Liver (tissue), 9 donors: ENCODE data around the gene ERGIC1. TPM values are rescaled to one million over a fixed set of nuclear protein-coding genes. Genes with fewer than 3 reads are reported as not detected.

ENCODE experiments used
- DNase-seq: peaks from one replicate; pipeline ENCODE4 v3.0.0-alpha.2; 2017; ENCODE audit warnings: low spot score
- H3K27ac ChIP-seq, 2 donors: one replicate each; pipeline ENCODE4 v1.7.0; 2013; ENCODE audit warnings: inconsistent platforms in 2 of 2, low read length in 2 of 2, control low read depth in 1 of 2, low read depth in 1 of 2, mild to moderate bottlenecking in 1 of 2
- H3K27me3 ChIP-seq, 4 donors: one replicate each; pipeline versions ENCODE4 v1.6.1 to v1.7.0; 2013; ENCODE audit warnings: low read length in 3 of 4, inconsistent platforms in 1 of 4, mild to moderate bottlenecking in 1 of 4, moderate library complexity in 1 of 4; ENCODE audit not compliant: control insufficient read depth in 4 of 4, insufficient read depth in 4 of 4
- H3K36me3 ChIP-seq, 4 donors: one replicate each; pipeline versions ENCODE4 v1.6.1 to v1.7.0; 2013; ENCODE audit warnings: low read length in 3 of 4, mild to moderate bottlenecking in 3 of 4, low read depth in 1 of 4, moderate library complexity in 1 of 4; ENCODE audit not compliant: control insufficient read depth in 4 of 4, insufficient read depth in 3 of 4
- H3K4me1 ChIP-seq, 4 donors: one replicate each; pipeline versions ENCODE4 v1.6.1 to v1.7.0; 2013; ENCODE audit warnings: low read length in 3 of 4, mild to moderate bottlenecking in 3 of 4, moderate library complexity in 1 of 4; ENCODE audit not compliant: control insufficient read depth in 4 of 4, insufficient read depth in 4 of 4
- H3K4me3 ChIP-seq, 3 donors: one replicate each; pipeline versions ENCODE4 v1.6.1 to v1.7.0; 2013; ENCODE audit warnings: low read length in 3 of 3, control low read depth in 1 of 3, low read depth in 1 of 3, mild to moderate bottlenecking in 1 of 3
- H3K9ac ChIP-seq, 2 donors: one replicate each; pipeline ENCODE4 v1.7.0; 2013; ENCODE audit warnings: low read length in 2 of 2, mild to moderate bottlenecking in 2 of 2, moderate library complexity in 2 of 2, control low read depth in 1 of 2, low read depth in 1 of 2
- H3K9me3 ChIP-seq, 4 donors: one replicate each; pipeline versions ENCODE4 v1.6.1 to v1.7.0; 2013; ENCODE audit warnings: low read length in 3 of 4; ENCODE audit not compliant: control insufficient read depth in 4 of 4
- CTCF ChIP-seq: fragments of 150-350 bp; IDR thresholded peaks from 2 replicates; pipeline ENCODE4 v1.5.1; 2017; ENCODE audit warnings: improper control_type of control experiment, low read depth, low read length; ENCODE audit not compliant: missing input control
- FOXA1 ChIP-seq: IDR thresholded peaks from 2 replicates; pipeline ENCODE4 v1.6.1; 2016; ENCODE audit warnings: antibody characterized with exemption
- FOXA2 ChIP-seq: IDR thresholded peaks from 2 replicates; pipeline ENCODE4 v1.6.1; 2016; ENCODE audit warnings: antibody characterized with exemption
- GABPA ChIP-seq, 2 donors: IDR thresholded peaks in 1 of 2; conservative IDR thresholded peaks in 1 of 2; 2 replicates each; pipeline ENCODE4 v1.6.1; 2016; ENCODE audit warnings: antibody characterized with exemption in 2 of 2, mild to moderate bottlenecking in 1 of 2, moderate library complexity in 1 of 2
- HNF4G ChIP-seq: IDR thresholded peaks from 2 replicates; pipeline ENCODE4 v1.6.1; 2016; ENCODE audit warnings: antibody characterized with exemption
- JUND ChIP-seq, 2 donors: IDR thresholded peaks; 2 replicates each; pipeline ENCODE4 v1.6.1; 2016; ENCODE audit warnings: antibody characterized with exemption in 2 of 2
- MAX ChIP-seq: IDR thresholded peaks from 2 replicates; pipeline ENCODE4 v1.6.1; 2016; ENCODE audit warnings: antibody characterized with exemption
- NR2F2 ChIP-seq: IDR thresholded peaks from 2 replicates; pipeline ENCODE4 v1.6.1; 2016; ENCODE audit warnings: antibody characterized with exemption
- RAD21 ChIP-seq, 2 donors: IDR thresholded peaks; 2 replicates each; pipeline ENCODE4 v1.6.1; 2016; ENCODE audit warnings: antibody characterized with exemption in 2 of 2, mild to moderate bottlenecking in 2 of 2
- REST ChIP-seq: IDR thresholded peaks from 2 replicates; pipeline ENCODE4 v1.6.1; 2016; ENCODE audit warnings: antibody characterized with exemption, mild to moderate bottlenecking
- RXRA ChIP-seq, 2 donors: IDR thresholded peaks; 2 replicates each; pipeline ENCODE4 v1.6.1; 2017 to 2018; ENCODE audit warnings: antibody characterized with exemption in 2 of 2, mild to moderate bottlenecking in 1 of 2
- SP1 ChIP-seq: IDR thresholded peaks from 2 replicates; pipeline ENCODE4 v1.6.1; 2018; ENCODE audit warnings: antibody characterized with exemption, mild to moderate bottlenecking
- YY1 ChIP-seq: IDR thresholded peaks from 2 replicates; pipeline ENCODE4 v1.6.1; 2016; ENCODE audit warnings: antibody characterized with exemption, mild to moderate bottlenecking
- ZBTB33 ChIP-seq: IDR thresholded peaks from 2 replicates; pipeline ENCODE4 v1.6.1; 2016; ENCODE audit warnings: antibody characterized with exemption
- WGBS: extraction: QIAGEN DNeasy Blood & Tissue Kit; methylation state at CpG from one replicate; pipeline ENCODE4 v1.1.7; 2013; 5-methylcytosine and 5-hydroxymethylcytosine counted together
- polyA plus RNA-seq, 2 donors: library from polyadenylated mRNA; stranded (reverse) in 1 of 2; unstranded in 1 of 2; fragments of 200-250 nt in 1 of 2; fragments of >200 nt in 1 of 2; fragmentation: Nextera tagmentation in 1 of 2; extraction: Ambion mirVana in 1 of 2; gene quantifications; one replicate each; pipeline versions ENCODE4 v1.2.1 to v1.2.3, GENCODE V29; 2013 to 2015
- total RNA-seq, 2 donors: library from RNA; depleted of rRNA; stranded (reverse); fragments of >200 nt; gene quantifications; one replicate each; pipeline ENCODE4 v1.2.3, GENCODE V29; 2014
- donor health status: healthy.
- donor health status: healthy.
- donor health status: healthy.
- donor health status: healthy.
- donor health status: healthy.

The ERGIC1 gene
- total and polyA plus RNA-seq, 4 donors, result 45.4 to 155 (median 101) TPM

- no peak for DNase-seq
- H3K36me3 ChIP-seq, result peaks cover under 1 to 14% (median 4%) of the 10 kb centered on the region in 4 donors
- H3K27ac ChIP-seq, result peak overlapping the region; percentile 31 to 82
- TF ChIP-seq MAX (no peak), SP1 (no peak), ZBTB33 (no peak), HNF4G (no peak), GABPA (IDR thresholded peaks at IDR 0.05 in 1 of 2, conservative IDR thresholded peaks at IDR 0.05 in 1 of 2) (no peak), RXRA (IDR thresholded peaks at IDR 0.05) (no peak), NR2F2 (no peak), FOXA1 (no peak), FOXA2 (no peak), RAD21 (IDR thresholded peaks at IDR 0.05) (no peak), YY1 (no peak)
- 12% methylated on average over 28 of the region's 28 CpGs for WGBS
- H3K27me3 ChIP-seq, result no peaks in the 10 kb centered on the region
- peak overlapping the region; percentile 72 to 97 for H3K9ac ChIP-seq
- peak overlapping the region; percentile 60 to 100 (median 92) for H3K4me3 ChIP-seq
- H3K4me1 ChIP-seq, result peaks cover 0 to 18% (median 11%) of the 10 kb centered on the region in 4 donors
- H3K9me3 ChIP-seq, result no peaks in the 10 kb centered on the region
Measured at GRCh38 chr5:172959824-172960799, 126.1 kb downstream of the ERGIC1 start.

GRCh38 chr5:172969921-172970320 is 135.9 kb downstream of the ERGIC1 start:
- H3K27ac ChIP-seq, result no peak overlapping the region
- H3K9ac ChIP-seq, result no peak overlapping the region

More at GRCh38 chr5:172969921-172970320, 135.9 kb downstream of the ERGIC1 start:
- TF ChIP-seq REST (no peak), JUND (IDR thresholded peaks at IDR 0.05) (no peak), RXRA (IDR thresholded peaks at IDR 0.05) (no peak), ZBTB33 (no peak), NR2F2 (no peak), MAX (no peak), HNF4G (no peak), CTCF (no peak)
- H3K4me1 ChIP-seq, result no peaks in the 10 kb centered on the region
- 95% methylated on average over 2 of the region's 2 CpGs for WGBS
- peaks cover 2 to 24% (median 10%) of the 10 kb centered on the region in 4 donors for H3K36me3 ChIP-seq
- H3K4me3 ChIP-seq, result no peak overlapping the region
- no peak for DNase-seq
- no peaks in the 10 kb centered on the region for H3K27me3 ChIP-seq
- no peaks in the 10 kb centered on the region for H3K9me3 ChIP-seq
